Measurements from ENCODE around the gene FBN1.

FBN1 gene

DNA sequence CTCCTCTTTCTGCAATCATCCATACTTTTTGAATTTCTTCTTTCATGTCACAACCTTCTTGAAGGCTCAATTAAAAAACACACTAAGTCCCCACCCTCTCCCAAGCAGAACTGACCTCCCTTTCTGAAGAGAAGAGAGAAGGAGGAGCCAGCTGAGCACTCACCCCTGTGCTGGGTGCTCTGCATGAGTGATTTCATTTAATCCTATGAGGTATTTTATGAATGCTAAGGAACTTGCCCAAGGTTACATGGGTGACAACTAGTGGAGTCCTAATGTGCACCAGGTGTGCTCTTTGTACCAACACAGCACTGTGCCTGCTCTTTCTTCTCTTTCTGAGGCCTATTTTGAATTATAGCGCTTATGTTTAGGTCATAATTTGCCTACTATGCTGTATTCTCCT lies 178.7 kb downstream of the FBN1 start:
- Histone ChIP-seq H3K36me3 (ENCODE audit: control insufficient read depth, insufficient read depth, low read length, severe bottlenecking) (peaks cover 96% of the 10 kb centered on the region), H3K27me3 (replicated peaks; ENCODE audit: control insufficient read depth, insufficient read depth, low read length) (no peaks in the 10 kb centered on the region), H3K9ac (ENCODE audit: low read length) (no peak overlapping the region), H3K4me1 (ENCODE audit: control insufficient read depth, insufficient read depth, low read length) (peaks cover 41% of the 10 kb centered on the region), H3K9me3 (ENCODE audit: control insufficient read depth, low read length) (no peaks in the 10 kb centered on the region), H3K4me3 (ENCODE audit: low read length) (no peak overlapping the region)
- DNase-seq (ENCODE audit: low read depth) = peak; percentile 33

DNA sequence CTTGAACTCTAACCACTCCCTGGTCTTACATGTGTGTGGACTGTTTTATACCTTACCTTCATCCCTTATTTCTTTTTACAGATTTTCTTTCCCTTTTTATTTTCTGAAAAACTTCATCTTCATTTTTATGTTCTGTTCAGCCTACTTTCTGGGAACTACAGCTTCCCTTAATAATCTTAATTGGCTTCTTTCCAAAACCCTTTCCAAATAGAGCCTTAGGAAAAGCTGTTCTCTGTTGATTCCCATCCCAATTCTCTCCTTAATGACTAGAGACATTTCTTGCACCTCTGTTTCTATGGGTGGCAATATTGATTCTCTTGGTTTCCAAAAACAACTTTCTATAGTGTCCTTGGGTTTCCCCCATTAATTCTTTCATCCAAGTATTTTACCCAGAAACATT lies 179.4 kb downstream of the FBN1 start:
- no peaks in the 10 kb centered on the region for H3K9me3 ChIP-seq (ENCODE audit: control insufficient read depth, low read length)
- peaks cover 48% of the 10 kb centered on the region for H3K4me1 ChIP-seq (ENCODE audit: control insufficient read depth, insufficient read depth, low read length)
- no peak for DNase-seq (ENCODE audit: low read depth)
- H3K4me3 ChIP-seq (ENCODE audit: low read length) = no peak overlapping the region
- H3K9ac ChIP-seq (ENCODE audit: low read length) = no peak overlapping the region
- no peaks in the 10 kb centered on the region for H3K27me3 ChIP-seq (replicated peaks; ENCODE audit: control insufficient read depth, insufficient read depth, low read length)
- H3K36me3 ChIP-seq (ENCODE audit: control insufficient read depth, insufficient read depth, low read length, severe bottlenecking) = peaks cover 96% of the 10 kb centered on the region

DNA sequence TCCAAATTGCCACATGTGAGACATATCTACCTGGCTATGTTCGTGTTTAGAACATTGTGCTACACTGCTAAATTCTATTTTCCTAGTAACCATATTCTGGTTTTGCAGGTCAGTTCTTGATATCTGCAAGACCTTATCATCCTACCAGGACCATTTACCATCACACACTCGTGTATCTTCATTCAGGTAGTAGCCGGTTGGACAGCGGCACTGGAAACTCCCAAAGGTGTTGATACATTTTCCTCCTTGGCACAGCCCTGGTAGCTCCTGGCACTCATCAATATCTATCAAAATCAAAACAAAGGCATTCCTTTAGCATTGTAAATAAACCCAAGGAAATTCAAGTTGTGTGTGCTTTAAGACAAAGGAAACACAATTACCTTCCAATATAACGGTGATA lies 180.1 kb downstream of the FBN1 start:
- Histone ChIP-seq H3K9ac (ENCODE audit: low read length) (no peak overlapping the region), H3K36me3 (ENCODE audit: control insufficient read depth, insufficient read depth, low read length, severe bottlenecking) (peaks cover 96% of the 10 kb centered on the region), H3K4me3 (ENCODE audit: low read length) (no peak overlapping the region), H3K4me1 (ENCODE audit: control insufficient read depth, insufficient read depth, low read length) (peaks cover 51% of the 10 kb centered on the region), H3K27me3 (replicated peaks; ENCODE audit: control insufficient read depth, insufficient read depth, low read length) (no peaks in the 10 kb centered on the region), H3K9me3 (ENCODE audit: control insufficient read depth, low read length) (no peaks in the 10 kb centered on the region)
- DNase-seq (ENCODE audit: low read depth) = no peak

DNA sequence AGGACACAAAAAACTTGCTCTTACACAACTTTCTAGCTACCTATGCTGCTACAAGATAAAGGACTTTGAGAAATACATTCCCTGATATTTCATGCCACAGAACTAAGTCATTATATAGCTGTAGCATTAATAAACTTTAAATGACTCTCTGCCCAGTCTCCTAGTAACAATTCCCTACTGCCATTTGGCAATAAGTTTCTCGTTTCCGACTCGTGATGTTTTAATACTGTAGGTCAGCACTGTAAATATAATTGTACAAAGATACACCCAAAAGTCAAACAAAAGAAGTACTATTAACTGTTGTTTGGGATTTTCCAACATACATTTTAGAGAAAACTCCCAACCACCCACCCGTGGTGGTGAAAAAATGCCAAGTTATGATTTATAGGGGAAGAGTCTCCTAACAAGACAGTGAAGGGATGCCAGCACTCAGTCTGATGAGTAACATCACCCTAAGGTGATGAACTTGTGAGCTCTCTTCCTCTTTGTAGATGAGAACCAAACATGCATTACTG lies 182.1 kb downstream of the FBN1 start:
- no peak overlapping the region for H3K4me3 ChIP-seq (ENCODE audit: low read length)
- H3K4me1 ChIP-seq (ENCODE audit: control insufficient read depth, insufficient read depth, low read length) = peaks cover 56% of the 10 kb centered on the region
- no peaks in the 10 kb centered on the region for H3K9me3 ChIP-seq (ENCODE audit: control insufficient read depth, low read length)
- H3K9ac ChIP-seq (ENCODE audit: low read length) = peak overlapping the region; percentile 16
- DNase-seq (ENCODE audit: low read depth) = no peak
- peaks cover 87% of the 10 kb centered on the region for H3K36me3 ChIP-seq (ENCODE audit: control insufficient read depth, insufficient read depth, low read length, severe bottlenecking)
- no peaks in the 10 kb centered on the region for H3K27me3 ChIP-seq (replicated peaks; ENCODE audit: control insufficient read depth, insufficient read depth, low read length)

DNA sequence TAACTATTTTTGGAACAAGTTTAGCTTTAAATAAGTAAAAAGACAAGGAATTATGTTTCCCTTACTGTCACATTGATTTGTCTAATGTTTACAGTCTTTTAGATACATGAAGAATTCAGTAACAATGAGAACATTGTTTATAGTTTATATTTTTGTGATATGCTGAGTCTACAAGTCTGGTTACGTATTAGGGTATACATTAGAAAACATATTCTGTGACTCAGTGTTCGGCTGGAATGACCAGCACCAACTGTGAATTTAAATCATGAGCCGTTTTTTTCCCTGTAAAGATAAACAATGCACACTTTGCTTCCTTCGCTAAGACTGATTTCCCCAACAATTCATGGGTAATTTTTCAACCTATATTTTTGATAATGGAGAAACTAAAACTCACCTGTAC lies 182.8 kb downstream of the FBN1 start:
- Histone ChIP-seq H3K9me3 (ENCODE audit: control insufficient read depth, low read length) (no peaks in the 10 kb centered on the region), H3K9ac (ENCODE audit: low read length) (no peak overlapping the region), H3K27me3 (replicated peaks; ENCODE audit: control insufficient read depth, insufficient read depth, low read length) (no peaks in the 10 kb centered on the region), H3K36me3 (ENCODE audit: control insufficient read depth, insufficient read depth, low read length, severe bottlenecking) (peaks cover 87% of the 10 kb centered on the region), H3K4me3 (ENCODE audit: low read length) (no peak overlapping the region), H3K4me1 (ENCODE audit: control insufficient read depth, insufficient read depth, low read length) (peaks cover 58% of the 10 kb centered on the region)
- DNase-seq (ENCODE audit: low read depth) = no peak

DNA sequence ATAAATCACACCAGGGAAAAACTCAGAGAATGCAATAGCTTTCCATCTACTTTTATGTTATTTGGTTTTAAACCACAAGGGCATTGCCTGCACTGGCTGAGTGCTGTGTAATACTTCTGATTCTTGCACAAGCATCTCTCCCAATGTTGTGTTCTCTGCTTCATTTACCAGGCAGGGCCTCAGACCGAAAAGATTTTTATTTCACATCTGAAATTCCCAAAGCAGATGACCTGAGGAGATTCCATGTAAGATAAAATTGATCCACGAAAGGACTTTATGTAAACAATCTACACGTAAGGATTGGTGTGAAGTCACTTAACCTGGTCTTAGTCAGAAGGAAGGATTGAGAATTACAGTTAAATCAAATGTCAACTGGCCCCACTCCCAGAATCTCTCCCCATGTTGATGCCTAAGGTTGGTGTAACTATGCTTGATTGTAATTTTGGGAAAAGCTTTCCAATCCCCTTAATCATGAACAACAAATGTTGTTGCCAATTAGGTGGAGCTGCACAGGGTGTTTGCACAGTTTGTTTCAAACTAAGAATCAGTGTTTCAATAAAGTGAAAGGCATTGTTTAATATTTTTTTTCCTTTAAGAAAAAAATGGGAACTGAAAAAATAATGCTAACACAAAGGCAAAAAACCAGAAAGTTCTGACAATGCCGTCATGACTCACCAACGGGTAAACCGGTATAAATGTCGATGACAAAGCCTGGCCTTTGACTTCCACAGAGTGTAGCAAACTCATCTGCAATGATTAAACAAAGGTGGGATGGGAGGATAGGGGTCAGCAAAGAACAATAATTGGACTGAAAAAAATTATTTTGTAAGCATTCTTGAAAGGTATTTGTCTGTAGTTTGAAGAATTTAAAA lies 185.7 kb downstream of the FBN1 start:
- Histone ChIP-seq H3K9ac (ENCODE audit: low read length) (peak overlapping the region; percentile 82), H3K36me3 (ENCODE audit: control insufficient read depth, insufficient read depth, low read length, severe bottlenecking) (peaks cover 87% of the 10 kb centered on the region), H3K9me3 (ENCODE audit: control insufficient read depth, low read length) (no peaks in the 10 kb centered on the region), H3K4me1 (ENCODE audit: control insufficient read depth, insufficient read depth, low read length) (peaks cover 57% of the 10 kb centered on the region), H3K27me3 (replicated peaks; ENCODE audit: control insufficient read depth, insufficient read depth, low read length) (no peaks in the 10 kb centered on the region), H3K4me3 (ENCODE audit: low read length) (peak overlapping the region; percentile 26)
- DNase-seq (ENCODE audit: low read depth) = peak; percentile 90

DNA sequence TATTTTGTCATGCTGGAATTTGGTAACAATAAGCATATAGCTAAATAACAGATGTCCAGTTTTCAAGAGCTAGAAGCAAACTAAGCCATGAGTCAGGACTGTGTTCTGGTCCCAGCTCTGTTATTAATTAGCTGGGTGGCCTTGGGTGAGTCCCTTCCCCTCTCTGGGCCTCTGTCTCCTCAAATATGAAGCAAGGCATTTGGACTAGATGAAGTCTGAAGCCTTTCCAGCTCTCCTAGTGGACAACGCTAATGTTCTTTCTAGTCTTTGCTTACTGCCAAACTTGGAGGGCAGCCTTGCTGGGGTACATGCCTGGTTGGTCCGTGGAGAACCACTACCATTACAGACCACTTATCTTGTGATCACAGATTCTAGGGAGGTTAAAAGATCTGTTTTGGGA lies 186.6 kb downstream of the FBN1 start:
- H3K9ac ChIP-seq (ENCODE audit: low read length) = peak overlapping the region; percentile 82
- peak; percentile 84 for DNase-seq (ENCODE audit: low read depth)
- no peaks in the 10 kb centered on the region for H3K27me3 ChIP-seq (replicated peaks; ENCODE audit: control insufficient read depth, insufficient read depth, low read length)
- peaks cover 56% of the 10 kb centered on the region for H3K4me1 ChIP-seq (ENCODE audit: control insufficient read depth, insufficient read depth, low read length)
- H3K4me3 ChIP-seq (ENCODE audit: low read length) = peak overlapping the region; percentile 42
- H3K36me3 ChIP-seq (ENCODE audit: control insufficient read depth, insufficient read depth, low read length, severe bottlenecking) = peaks cover 87% of the 10 kb centered on the region
- H3K9me3 ChIP-seq (ENCODE audit: control insufficient read depth, low read length) = no peaks in the 10 kb centered on the region

DNA sequence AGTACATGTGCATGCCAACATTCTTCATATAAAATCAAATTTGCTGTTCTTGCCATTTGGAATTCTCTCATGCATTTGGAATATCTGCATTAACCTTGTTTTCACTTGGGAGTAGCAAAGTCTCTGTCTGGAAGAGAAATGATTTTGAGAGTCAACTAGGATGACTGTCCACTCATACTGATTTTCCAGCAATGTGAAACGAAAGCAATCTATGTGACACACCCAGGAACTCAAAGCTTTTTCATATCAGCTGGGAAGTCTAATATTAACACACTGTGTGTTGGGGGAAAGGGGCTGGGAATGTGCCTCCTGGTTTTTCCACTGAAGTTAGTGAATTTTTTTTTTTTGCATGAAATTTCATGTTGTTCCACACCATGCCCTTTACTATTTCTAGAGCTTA lies 189.4 kb downstream of the FBN1 start:
- no peaks in the 10 kb centered on the region for H3K9me3 ChIP-seq (ENCODE audit: control insufficient read depth, low read length)
- peaks cover 87% of the 10 kb centered on the region for H3K36me3 ChIP-seq (ENCODE audit: control insufficient read depth, insufficient read depth, low read length, severe bottlenecking)
- H3K4me3 ChIP-seq (ENCODE audit: low read length) = no peak overlapping the region
- no peaks in the 10 kb centered on the region for H3K27me3 ChIP-seq (replicated peaks; ENCODE audit: control insufficient read depth, insufficient read depth, low read length)
- DNase-seq (ENCODE audit: low read depth) = no peak
- H3K4me1 ChIP-seq (ENCODE audit: control insufficient read depth, insufficient read depth, low read length) = peaks cover 40% of the 10 kb centered on the region
- peak overlapping the region; percentile 14 for H3K9ac ChIP-seq (ENCODE audit: low read length)

DNA sequence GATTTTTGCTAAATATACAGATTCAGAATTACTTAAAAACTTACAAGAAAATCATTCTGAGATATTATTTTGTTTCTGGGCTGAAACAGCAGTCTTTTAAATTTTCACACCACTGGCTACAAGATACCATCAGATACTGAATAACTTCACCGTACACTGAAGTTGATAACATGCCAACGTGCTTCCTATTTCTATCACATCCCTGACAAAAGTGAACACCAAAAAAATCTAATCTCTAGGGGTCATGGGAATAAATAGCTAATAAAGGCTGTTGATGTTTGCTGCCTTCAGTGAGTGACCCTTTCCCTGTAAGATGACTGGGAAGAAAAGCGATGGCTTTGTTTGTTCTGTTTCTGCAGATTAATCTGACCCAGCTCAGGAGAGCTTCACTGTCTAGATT lies 193.8 kb downstream of the FBN1 start:
- Histone ChIP-seq H3K36me3 (ENCODE audit: control insufficient read depth, insufficient read depth, low read length, severe bottlenecking) (peaks cover 99% of the 10 kb centered on the region), H3K9ac (ENCODE audit: low read length) (peak overlapping the region; percentile 22), H3K27me3 (replicated peaks; ENCODE audit: control insufficient read depth, insufficient read depth, low read length) (no peaks in the 10 kb centered on the region)

DNA sequence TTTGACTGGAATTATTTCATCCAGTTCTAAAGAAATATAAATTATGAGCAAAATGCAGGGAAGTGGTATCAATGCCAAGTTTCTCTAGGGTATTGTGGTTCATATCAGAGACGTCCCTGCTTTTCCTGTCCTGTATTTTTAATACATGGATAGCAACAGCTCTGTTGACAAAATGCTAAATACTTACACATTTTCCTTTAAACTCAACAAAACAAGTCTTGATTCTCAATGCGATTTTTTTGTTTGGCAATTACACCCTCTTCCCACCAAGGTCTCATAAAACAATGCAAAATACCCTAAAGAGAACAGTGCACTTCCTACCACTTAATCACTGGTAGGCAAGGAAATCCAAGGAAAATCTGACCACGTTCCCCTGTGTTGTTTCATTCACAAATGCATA lies 194.3 kb downstream of the FBN1 start:
- no peaks in the 10 kb centered on the region for H3K27me3 ChIP-seq (replicated peaks; ENCODE audit: control insufficient read depth, insufficient read depth, low read length)
- H3K4me1 ChIP-seq (ENCODE audit: control insufficient read depth, insufficient read depth, low read length) = peaks cover 31% of the 10 kb centered on the region
- no peak for DNase-seq (ENCODE audit: low read depth)
- H3K4me3 ChIP-seq (ENCODE audit: low read length) = no peak overlapping the region
- H3K9me3 ChIP-seq (ENCODE audit: control insufficient read depth, low read length) = no peaks in the 10 kb centered on the region
- peaks cover 99% of the 10 kb centered on the region for H3K36me3 ChIP-seq (ENCODE audit: control insufficient read depth, insufficient read depth, low read length, severe bottlenecking)
- H3K9ac ChIP-seq (ENCODE audit: low read length) = no peak overlapping the region

More for the DNA sequence above, 193.8 kb downstream of the FBN1 start:
- DNase-seq (ENCODE audit: low read depth) = no peak
- H3K9me3 ChIP-seq (ENCODE audit: control insufficient read depth, low read length) = no peaks in the 10 kb centered on the region
- H3K4me3 ChIP-seq (ENCODE audit: low read length) = no peak overlapping the region
- H3K4me1 ChIP-seq (ENCODE audit: control insufficient read depth, insufficient read depth, low read length) = peaks cover 36% of the 10 kb centered on the region

DNA sequence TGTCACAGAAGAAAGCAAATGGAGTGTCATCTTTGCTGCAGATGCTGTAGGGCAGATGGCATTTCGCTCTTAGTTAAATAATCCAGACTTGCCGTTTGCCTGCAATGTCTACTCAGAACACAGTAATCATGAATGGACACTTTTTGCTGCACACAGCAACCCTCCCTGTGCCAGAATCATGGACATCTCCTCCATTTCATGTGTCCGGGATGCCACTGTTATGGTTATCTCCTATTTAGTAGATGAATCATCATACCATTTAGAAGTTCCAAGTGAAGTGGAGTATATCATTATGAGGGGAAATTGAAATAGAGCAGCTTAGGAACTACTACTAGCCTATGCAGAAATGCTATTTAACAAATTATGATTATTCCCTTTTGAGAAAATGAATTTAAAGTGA lies 195.8 kb downstream of the FBN1 start:
- Histone ChIP-seq H3K4me1 (ENCODE audit: control insufficient read depth, insufficient read depth, low read length) (peaks cover 23% of the 10 kb centered on the region), H3K9ac (ENCODE audit: low read length) (no peak overlapping the region), H3K36me3 (ENCODE audit: control insufficient read depth, insufficient read depth, low read length, severe bottlenecking) (peaks cover 97% of the 10 kb centered on the region), H3K9me3 (ENCODE audit: control insufficient read depth, low read length) (no peaks in the 10 kb centered on the region), H3K4me3 (ENCODE audit: low read length) (no peak overlapping the region), H3K27me3 (replicated peaks; ENCODE audit: control insufficient read depth, insufficient read depth, low read length) (no peaks in the 10 kb centered on the region)
- no peak for DNase-seq (ENCODE audit: low read depth)

All from adipocyte (in vitro differentiated cells).